Kidney epithelial cell (primary cell): ENCODE data around the gene MAGI1. TPM values are rescaled to one million over a fixed set of nuclear protein-coding genes. Genes with fewer than 3 reads are reported as not detected.
A peak's percentile ranks its signal among the peaks of the same experiment; 100 is the strongest.

Experiments
- DNase-seq: peaks from one replicate; pipeline ENCODE4 v3.0.0-alpha.2; 2010; ENCODE audit warnings: low read depth
- H3K27me3 ChIP-seq: 2 replicates; pipeline ENCODE4 v1.6.0; 2011; ENCODE audit warnings: low read length; ENCODE audit not compliant: control insufficient read depth, insufficient read depth
- H3K36me3 ChIP-seq: 2 replicates; pipeline ENCODE4 v1.5.1; 2011; ENCODE audit warnings: low read length; ENCODE audit not compliant: control insufficient read depth, insufficient read depth
- H3K4me3 ChIP-seq: 2 replicates; pipeline ENCODE4 v1.5.1; 2011; ENCODE audit warnings: low read depth, mild to moderate bottlenecking, control low read depth, low read length
- CTCF ChIP-seq: IDR thresholded peaks from 2 replicates; pipeline ENCODE4 v1.5.1; 2011; ENCODE audit warnings: mild to moderate bottlenecking, moderate library complexity, low read length, control low read depth, inconsistent platforms; ENCODE audit not compliant: insufficient read depth, poor library complexity, severe bottlenecking
- total RNA-seq: library from RNA; depleted of rRNA; stranded (reverse); fragments of >200 nt; gene quantifications from 2 replicates; pipeline ENCODE4 v1.2.3, GENCODE V29; 2015

Gene MAGI1
- total RNA-seq, 1 donor from 2014 or later, result 15.8 TPM

GRCh38 chr3:65914740-65915367 is 123.9 kb downstream of the MAGI1 start:
- Histone ChIP-seq H3K36me3 (no peaks in the 10 kb centered on the region), H3K4me3 (no peak overlapping the region), H3K27me3 (no peaks in the 10 kb centered on the region)
- TF ChIP-seq CTCF, result no peak
- no peak for DNase-seq

- H3K4me3 ChIP-seq, result no peak overlapping the region
- TF ChIP-seq CTCF, result peak; percentile 25
- H3K27me3 ChIP-seq, result no peaks in the 10 kb centered on the region
- no peaks in the 10 kb centered on the region for H3K36me3 ChIP-seq
- DNase-seq, result no peak
Measured at GRCh38 chr3:65914032-65914739, 124.5 kb downstream of the MAGI1 start.

DNA sequence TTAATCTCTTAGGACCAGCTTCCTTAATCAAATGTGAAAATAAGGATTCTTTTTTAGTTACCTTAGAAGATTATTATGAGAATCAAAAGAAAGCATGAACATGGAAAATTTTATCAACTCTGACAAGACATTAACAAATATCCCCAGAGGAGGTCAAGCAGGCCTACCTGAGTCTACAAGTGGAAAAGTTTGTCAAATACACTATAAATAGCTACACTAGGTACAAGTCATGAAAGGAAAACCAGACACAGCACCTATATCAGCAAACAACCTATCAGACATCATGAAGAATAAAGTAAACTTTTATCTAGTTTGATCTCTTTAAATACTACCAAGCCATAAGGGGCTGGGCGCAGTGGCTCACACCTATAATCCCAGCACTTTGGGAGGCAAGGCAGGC is 126.1 kb downstream of the MAGI1 start:
- Histone ChIP-seq H3K27me3 (no peaks in the 10 kb centered on the region), H3K36me3 (no peaks in the 10 kb centered on the region), H3K4me3 (no peak overlapping the region)
- DNase-seq, result no peak
- no peak for TF ChIP-seq CTCF

DNA sequence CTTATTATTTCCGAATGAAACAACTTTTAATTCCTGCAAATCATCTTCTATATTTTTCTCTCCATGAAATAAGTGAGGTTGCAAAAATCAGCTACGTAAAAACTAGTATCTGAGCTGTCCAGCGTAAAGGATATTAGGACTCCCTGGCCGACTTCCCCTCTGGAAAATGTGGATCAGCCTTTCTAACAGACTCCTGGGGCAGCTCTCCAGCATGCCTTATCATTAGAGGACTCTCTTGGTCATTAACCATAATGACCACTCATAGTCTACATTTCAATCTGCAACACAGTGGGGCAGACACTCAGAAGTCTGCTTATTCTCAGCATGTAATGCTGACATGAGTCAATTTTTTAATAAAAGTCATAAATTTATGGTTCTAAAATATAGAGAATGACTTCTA is 130.1 kb downstream of the MAGI1 start:
- no peak for TF ChIP-seq CTCF
- Histone ChIP-seq H3K36me3 (no peaks in the 10 kb centered on the region), H3K27me3 (no peaks in the 10 kb centered on the region), H3K4me3 (no peak overlapping the region)
- no peak for DNase-seq

DNA sequence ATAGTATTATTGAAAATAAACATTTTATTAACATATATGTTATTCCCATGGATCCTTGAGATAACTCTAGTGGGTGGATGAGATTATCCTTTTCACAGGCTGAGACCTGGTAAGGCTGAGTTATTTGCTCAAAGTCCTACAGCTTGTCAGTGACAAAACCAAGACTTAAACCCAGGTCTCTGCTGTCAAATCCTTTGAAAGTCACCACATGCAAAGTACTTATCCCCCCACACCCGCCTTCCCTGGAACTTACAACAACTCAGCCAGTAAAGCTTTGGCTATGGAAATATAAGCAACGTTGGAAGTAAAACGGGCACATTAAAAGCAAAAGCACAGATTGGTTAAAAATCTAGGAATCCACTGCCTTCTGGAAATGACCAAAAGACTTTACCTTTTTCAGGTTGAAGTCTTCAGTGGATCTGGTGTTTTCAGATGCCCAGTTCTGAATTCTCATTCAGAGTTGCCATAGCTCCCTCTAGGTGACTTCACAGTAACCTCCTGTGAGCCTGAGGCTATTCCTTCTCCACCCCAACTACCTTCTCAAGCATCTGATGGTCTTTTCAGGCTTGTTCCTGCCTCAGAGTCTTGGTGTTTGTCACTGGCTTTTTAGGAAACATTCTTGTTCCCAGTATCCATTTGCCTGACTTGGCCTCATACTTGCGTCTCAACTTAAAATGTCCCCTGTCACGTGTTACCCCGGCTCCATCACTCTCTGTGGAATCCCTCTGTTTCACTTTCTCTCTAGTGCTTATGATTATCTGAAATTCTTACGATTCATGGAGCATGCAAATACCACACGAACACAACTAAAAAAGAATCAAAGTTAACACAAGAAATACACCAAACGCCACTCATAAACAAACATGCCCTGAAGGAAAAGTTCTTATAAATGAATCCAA is 131.2 kb downstream of the MAGI1 start:
- no peaks in the 10 kb centered on the region for H3K36me3 ChIP-seq
- no peak for DNase-seq
- H3K27me3 ChIP-seq, result no peaks in the 10 kb centered on the region
- H3K4me3 ChIP-seq, result no peak overlapping the region
- no peak for TF ChIP-seq CTCF
